GM06990 (cell line): ENCODE data around the gene CAST.

Experiments
- DNase-seq: peaks from one replicate; pipeline ENCODE4 v3.0.0-alpha.2; 2011; ENCODE audit not compliant: insufficient read length; ENCODE audit errors: extremely low read depth
- H3K27me3 ChIP-seq: replicated peaks from 2 replicates; pipeline ENCODE4 v1.6.0; 2011; ENCODE audit warnings: low read length; ENCODE audit not compliant: control insufficient read depth, insufficient read depth
- H3K36me3 ChIP-seq: 2 replicates; pipeline ENCODE4 v1.5.1; 2011; ENCODE audit warnings: low read length; ENCODE audit not compliant: control insufficient read depth, insufficient read depth
- H3K4me3 ChIP-seq: replicated peaks from 2 replicates; pipeline ENCODE4 v1.5.1; 2011; ENCODE audit warnings: low read depth, mild to moderate bottlenecking, control low read depth, low read length
- TF ChIP-seq, protein P1 (sequence below): IDR thresholded peaks from 2 replicates; pipeline ENCODE4 v1.5.1; 2011; ENCODE audit warnings: low read length, control low read depth, mild to moderate bottlenecking, inconsistent platforms; ENCODE audit not compliant: insufficient read depth, poor library complexity, severe bottlenecking

CAST gene

DNA sequence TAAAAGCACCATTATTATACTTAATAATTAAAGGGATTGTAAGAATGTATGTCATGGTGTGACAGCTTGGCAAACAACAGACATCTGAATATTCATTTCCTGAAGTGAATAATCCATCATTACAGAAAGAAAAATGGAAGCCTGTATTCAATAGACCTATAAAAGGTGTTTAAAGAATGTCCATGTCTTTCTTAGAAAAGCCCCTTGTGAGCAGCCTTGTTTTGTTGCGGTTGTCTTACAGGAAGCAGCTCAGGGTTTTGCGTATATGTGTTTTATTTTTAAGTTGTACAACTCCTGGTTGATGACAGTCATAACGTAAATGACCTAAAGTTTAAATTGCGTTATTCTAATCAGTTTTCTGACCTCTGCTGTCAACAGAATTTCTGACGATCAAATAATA, 53.8 kb downstream of the CAST start:
- Histone ChIP-seq H3K36me3 (no peaks in the 10 kb centered on the region; the same call in none of the 2 replicates), H3K27me3 (no peaks in the 10 kb centered on the region), H3K4me3 (no peak overlapping the region)
- no peak for DNase-seq
- TF ChIP-seq, protein P1, sequence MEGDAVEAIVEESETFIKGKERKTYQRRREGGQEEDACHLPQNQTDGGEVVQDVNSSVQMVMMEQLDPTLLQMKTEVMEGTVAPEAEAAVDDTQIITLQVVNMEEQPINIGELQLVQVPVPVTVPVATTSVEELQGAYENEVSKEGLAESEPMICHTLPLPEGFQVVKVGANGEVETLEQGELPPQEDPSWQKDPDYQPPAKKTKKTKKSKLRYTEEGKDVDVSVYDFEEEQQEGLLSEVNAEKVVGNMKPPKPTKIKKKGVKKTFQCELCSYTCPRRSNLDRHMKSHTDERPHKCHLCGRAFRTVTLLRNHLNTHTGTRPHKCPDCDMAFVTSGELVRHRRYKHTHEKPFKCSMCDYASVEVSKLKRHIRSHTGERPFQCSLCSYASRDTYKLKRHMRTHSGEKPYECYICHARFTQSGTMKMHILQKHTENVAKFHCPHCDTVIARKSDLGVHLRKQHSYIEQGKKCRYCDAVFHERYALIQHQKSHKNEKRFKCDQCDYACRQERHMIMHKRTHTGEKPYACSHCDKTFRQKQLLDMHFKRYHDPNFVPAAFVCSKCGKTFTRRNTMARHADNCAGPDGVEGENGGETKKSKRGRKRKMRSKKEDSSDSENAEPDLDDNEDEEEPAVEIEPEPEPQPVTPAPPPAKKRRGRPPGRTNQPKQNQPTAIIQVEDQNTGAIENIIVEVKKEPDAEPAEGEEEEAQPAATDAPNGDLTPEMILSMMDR: no peak

DNA sequence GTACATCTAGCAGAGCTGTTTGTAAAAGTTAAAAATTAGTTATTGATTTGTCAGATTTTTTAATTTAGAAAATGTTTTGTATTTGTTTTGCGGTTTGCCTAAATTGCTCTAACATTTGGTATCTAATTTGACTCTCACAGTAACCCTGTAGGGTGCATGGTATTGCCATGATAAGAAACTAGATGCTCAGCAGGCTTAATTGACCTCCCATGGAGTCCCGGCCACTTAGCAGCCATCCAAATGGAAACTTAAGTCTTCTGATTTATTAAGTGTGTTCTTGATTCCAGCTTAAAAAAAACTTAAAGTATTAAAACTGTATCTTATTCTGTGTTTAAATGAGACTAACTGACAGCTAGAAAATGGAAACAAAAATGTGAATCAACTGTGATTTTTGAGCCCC, 54.5 kb downstream of the CAST start:
- TF ChIP-seq, protein P1: no peak
- H3K4me3 ChIP-seq: no peak overlapping the region
- H3K36me3 ChIP-seq: no peaks in the 10 kb centered on the region; the same call in none of the 2 replicates
- no peak for DNase-seq
- H3K27me3 ChIP-seq: no peaks in the 10 kb centered on the region

DNA sequence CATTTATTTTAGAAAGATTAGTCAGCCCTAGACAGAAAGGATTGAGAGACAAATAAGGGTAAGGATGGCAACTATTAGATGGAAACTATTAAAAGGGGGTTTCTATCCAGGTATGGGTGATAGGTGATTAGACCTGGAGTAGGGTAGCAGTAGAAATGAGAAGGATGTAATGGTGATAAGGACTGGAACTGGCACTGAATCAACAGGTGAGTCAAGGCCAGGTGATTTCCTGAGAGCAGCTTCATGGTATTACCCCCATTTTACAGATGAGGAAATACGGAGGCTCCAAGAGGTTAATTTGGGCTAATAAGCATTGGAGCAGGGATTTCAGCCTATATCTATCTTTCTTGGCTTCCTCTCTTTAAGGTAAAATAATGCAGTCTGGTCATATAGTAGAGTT, 55.7 kb downstream of the CAST start:
- no peaks in the 10 kb centered on the region; the same call in none of the 2 replicates for H3K36me3 ChIP-seq
- TF ChIP-seq, protein P1: no peak
- H3K4me3 ChIP-seq: no peak overlapping the region
- no peak for DNase-seq
- H3K27me3 ChIP-seq: no peaks in the 10 kb centered on the region

DNA sequence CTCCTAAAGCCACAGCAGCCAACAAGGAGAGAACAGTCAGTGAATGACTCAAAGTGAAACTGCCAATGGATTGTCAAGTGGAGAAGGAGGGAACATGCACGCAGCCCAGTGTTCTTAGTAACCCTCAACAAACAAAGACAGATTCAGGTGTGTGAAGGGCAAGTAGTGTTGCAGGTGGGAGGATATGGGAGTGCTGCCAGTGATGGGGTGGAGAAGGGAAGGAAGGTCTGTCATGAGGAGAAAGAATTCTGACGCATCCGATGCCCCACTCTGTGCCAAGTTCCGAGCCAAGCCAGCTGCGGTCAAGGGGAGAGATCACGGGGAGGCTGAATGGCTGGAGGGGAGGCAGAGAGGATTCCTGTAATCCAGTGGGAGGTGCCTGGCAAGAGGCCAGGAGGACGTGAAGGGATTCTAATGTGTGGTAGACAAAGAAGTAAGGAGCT, 56.5 kb downstream of the CAST start:
- Histone ChIP-seq H3K27me3 (no peaks in the 10 kb centered on the region), H3K4me3 (no peak overlapping the region), H3K36me3 (no peaks in the 10 kb centered on the region; the same call in 1 of the 2 replicates)
- DNase-seq: no peak
- TF ChIP-seq, protein P1: no peak

DNA sequence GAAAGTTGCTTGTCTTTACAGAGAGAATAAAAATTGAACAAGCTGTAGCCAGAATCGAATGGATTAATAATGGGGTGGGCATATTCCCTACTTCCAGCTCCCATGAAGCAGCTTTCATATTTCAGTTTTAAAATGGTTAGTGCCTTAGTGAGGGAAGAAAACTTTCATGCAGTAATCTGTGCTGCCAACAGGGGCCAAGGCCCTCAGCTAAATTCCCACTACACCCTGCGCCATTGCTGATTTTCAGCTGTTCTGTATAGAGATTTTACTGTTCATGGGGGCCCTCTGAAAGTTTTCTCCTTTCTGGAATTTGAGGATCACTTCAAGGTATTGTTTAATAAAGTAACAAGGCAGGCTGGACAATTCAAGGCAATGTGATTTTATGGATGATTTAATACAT, 58.2 kb downstream of the CAST start:
- DNase-seq: no peak
- TF ChIP-seq, protein P1: peak; percentile 5

More for the DNA sequence above, 58.2 kb downstream of the CAST start:
- Histone ChIP-seq H3K27me3 (no peaks in the 10 kb centered on the region), H3K36me3 (no peaks in the 10 kb centered on the region; the same call in none of the 2 replicates), H3K4me3 (no peak overlapping the region)
